GM13977 (cell line): ENCODE data around the gene FBLIM1.

Experiments used
- DNase-seq: peaks from one replicate; pipeline ENCODE4 v3.0.0; 2012; ENCODE audit warnings: low spot score
- CTCF ChIP-seq: IDR thresholded peaks from 2 replicates; pipeline ENCODE4 v1.5.1; 2012; ENCODE audit warnings: mild to moderate bottlenecking, control low read depth; ENCODE audit not compliant: insufficient read depth; ENCODE audit errors: extremely low read depth, missing control alignments
- in situ Hi-C: fragments of 300-500 bp; cut with MboI; formaldehyde crosslinking; loops from one replicate; pipeline ENCODE4 v1.12.0; 2022; ENCODE audit warnings: low sequenced_read_pairs, low pct_unique_long_range_greater_than_20kb, mixed read lengths, inconsistent platforms; ENCODE audit not compliant: unreplicated experiment

The FBLIM1 gene

GRCh38 chr1:15748264-15748663, 10.3 kb upstream of the FBLIM1 start:
- in situ Hi-C loops, result no loop called here
- no peak for DNase-seq
- no peak for TF ChIP-seq CTCF

- no peak for DNase-seq
- TF ChIP-seq CTCF, result no peak
- in situ Hi-C loops, result no loop called here
These were observed 9.8 kb upstream of the FBLIM1 start for GRCh38 chr1:15748690-15749398.

DNA sequence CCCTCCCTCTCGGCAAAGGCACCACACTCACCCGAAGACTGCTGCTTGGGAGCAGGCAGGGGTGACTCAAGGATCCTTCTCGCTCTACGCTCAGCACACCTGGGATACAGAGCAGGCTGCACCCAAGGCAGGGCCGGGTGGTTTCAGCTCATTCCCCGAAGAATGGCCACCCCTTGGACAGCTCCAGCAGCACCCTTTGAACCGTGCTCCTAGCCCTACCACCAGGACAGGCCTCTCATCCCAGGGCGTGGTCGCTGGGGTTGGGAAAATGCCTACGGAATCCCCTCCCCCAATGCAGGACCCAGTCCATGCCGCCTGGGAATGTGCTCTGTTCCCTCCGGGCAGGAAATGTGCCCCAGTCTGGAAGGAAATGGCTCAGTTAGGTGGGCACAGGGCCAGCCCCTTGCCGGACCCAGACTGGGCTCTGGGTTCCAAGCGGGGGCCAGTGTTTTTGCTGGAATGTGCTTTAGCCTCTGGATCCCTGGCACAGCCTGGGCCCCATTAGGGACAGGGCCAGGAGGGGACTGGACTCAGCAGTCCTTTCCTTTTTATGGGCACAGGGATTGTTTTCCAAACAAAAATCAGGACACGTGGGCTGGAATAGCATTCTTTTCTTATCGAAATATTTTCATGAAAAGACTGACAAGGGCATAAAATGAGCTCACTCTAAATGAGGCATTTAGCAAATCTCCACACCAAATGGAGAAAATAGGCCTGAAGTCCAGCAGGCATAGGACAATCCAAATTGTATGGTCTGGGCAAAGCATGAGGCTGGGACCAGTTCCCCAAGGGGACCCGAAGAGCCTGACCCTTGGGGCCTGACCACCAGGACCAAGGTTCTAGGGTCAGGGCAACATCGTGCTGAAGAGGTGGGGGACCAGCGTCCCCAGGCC, 8.9 kb upstream of the FBLIM1 start:
- DNase-seq, result no peak
- TF ChIP-seq CTCF, result no peak
- in situ Hi-C loops, result no loop called here

GRCh38 chr1:15750924-15751323, 7.7 kb upstream of the FBLIM1 start:
- no peak for TF ChIP-seq CTCF
- DNase-seq, result no peak
- in situ Hi-C loops, result no loop called here

DNA sequence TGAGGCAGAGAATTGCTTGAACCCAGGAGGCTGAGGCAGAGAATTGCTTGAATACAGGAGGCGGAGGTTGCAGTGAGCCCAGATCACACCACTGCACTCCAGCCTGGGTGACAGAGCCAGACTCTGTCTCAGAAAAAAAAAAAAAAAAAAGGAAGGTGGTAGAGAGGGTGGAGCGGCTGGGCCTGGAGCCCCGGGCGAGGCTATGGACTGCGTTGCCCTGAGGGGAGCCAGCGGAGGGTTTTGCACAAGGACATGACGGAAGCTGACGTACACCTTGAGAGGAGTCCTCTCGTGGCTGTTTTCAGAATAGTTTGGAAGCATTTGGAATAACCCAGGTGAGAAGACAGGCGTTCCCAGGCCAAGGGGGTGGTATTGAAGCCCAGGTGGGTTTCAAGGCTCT, 6.9 kb upstream of the FBLIM1 start:
- TF ChIP-seq CTCF, result no peak
- DNase-seq, result no peak
- in situ Hi-C loops, result no loop called here

GRCh38 chr1:15753776-15754175, 4.8 kb upstream of the FBLIM1 start:
- in situ Hi-C loops, result no loop called here
- DNase-seq, result no peak
- no peak for TF ChIP-seq CTCF
